Measurements from ENCODE around the gene GADD45GIP1.

Gene GADD45GIP1

GRCh38 chr19:12947702-12948611 lies 9.1 kb downstream of the GADD45GIP1 start:
- peaks cover 92% of the 10 kb centered on the region for H3K36me3 ChIP-seq
- no peaks in the 10 kb centered on the region for H3K9me3 ChIP-seq (ENCODE audit: severe bottlenecking)
- DNase-seq = no peak
- TF ChIP-seq, protein P1, sequence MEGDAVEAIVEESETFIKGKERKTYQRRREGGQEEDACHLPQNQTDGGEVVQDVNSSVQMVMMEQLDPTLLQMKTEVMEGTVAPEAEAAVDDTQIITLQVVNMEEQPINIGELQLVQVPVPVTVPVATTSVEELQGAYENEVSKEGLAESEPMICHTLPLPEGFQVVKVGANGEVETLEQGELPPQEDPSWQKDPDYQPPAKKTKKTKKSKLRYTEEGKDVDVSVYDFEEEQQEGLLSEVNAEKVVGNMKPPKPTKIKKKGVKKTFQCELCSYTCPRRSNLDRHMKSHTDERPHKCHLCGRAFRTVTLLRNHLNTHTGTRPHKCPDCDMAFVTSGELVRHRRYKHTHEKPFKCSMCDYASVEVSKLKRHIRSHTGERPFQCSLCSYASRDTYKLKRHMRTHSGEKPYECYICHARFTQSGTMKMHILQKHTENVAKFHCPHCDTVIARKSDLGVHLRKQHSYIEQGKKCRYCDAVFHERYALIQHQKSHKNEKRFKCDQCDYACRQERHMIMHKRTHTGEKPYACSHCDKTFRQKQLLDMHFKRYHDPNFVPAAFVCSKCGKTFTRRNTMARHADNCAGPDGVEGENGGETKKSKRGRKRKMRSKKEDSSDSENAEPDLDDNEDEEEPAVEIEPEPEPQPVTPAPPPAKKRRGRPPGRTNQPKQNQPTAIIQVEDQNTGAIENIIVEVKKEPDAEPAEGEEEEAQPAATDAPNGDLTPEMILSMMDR (IDR thresholded peaks at IDR 0.05; ENCODE audit: low read depth, low read length) = no peak
- H3K4me3 ChIP-seq (ENCODE audit: low read depth, low read length) = no peak overlapping the region
- no peak overlapping the region for H3K27ac ChIP-seq
- H3K27me3 ChIP-seq (ENCODE audit: insufficient read depth, low read depth, severe bottlenecking) = no peaks in the 10 kb centered on the region

- H3K27ac ChIP-seq = peak overlapping the region; percentile 96
- TF ChIP-seq, protein P1 (IDR thresholded peaks at IDR 0.05; ENCODE audit: low read depth, low read length) = no peak
- peak overlapping the region; percentile 97 for H3K4me3 ChIP-seq (ENCODE audit: low read depth, low read length)
- H3K27me3 ChIP-seq (ENCODE audit: insufficient read depth, low read depth, severe bottlenecking) = no peaks in the 10 kb centered on the region
- H3K9me3 ChIP-seq (ENCODE audit: severe bottlenecking) = no peaks in the 10 kb centered on the region
- no peak for DNase-seq
- peaks cover 92% of the 10 kb centered on the region for H3K36me3 ChIP-seq
These were observed 10.1 kb downstream of the GADD45GIP1 start for GRCh38 chr19:12946731-12947496.

GRCh38 chr19:12946092-12946721 lies 10.8 kb downstream of the GADD45GIP1 start:
- Histone ChIP-seq H3K36me3 (peaks cover 92% of the 10 kb centered on the region), H3K27ac (peak overlapping the region; percentile 96), H3K4me3 (ENCODE audit: low read depth, low read length) (peak overlapping the region; percentile 97), H3K9me3 (ENCODE audit: severe bottlenecking) (no peaks in the 10 kb centered on the region), H3K27me3 (ENCODE audit: insufficient read depth, low read depth, severe bottlenecking) (no peaks in the 10 kb centered on the region)
- DNase-seq = peak; percentile 54
- TF ChIP-seq, protein P1 (IDR thresholded peaks at IDR 0.05; ENCODE audit: low read depth, low read length) = no peak

- H3K27me3 ChIP-seq (ENCODE audit: insufficient read depth, low read depth, severe bottlenecking) = no peaks in the 10 kb centered on the region
- peak within 1 kb of the TSS; percentile 96 for H3K27ac ChIP-seq
- H3K36me3 ChIP-seq = peaks cover 92% of the 10 kb centered on the region
- TF ChIP-seq, protein P1 (IDR thresholded peaks at IDR 0.05; ENCODE audit: low read depth, low read length) = no peak
- H3K9me3 ChIP-seq (ENCODE audit: severe bottlenecking) = no peaks in the 10 kb centered on the region
- peak; percentile 97 for DNase-seq
- H3K4me3 ChIP-seq (ENCODE audit: low read depth, low read length) = peak within 1 kb of the TSS; percentile 97
These were observed 11.4 kb downstream of the GADD45GIP1 start, which contains the start of gene RAD23A for GRCh38 chr19:12945479-12946091. Gene RAD23A (plus strand): TSS chr19:12945862. CDS start chr19:12945949, 87 bp downstream.

DNA sequence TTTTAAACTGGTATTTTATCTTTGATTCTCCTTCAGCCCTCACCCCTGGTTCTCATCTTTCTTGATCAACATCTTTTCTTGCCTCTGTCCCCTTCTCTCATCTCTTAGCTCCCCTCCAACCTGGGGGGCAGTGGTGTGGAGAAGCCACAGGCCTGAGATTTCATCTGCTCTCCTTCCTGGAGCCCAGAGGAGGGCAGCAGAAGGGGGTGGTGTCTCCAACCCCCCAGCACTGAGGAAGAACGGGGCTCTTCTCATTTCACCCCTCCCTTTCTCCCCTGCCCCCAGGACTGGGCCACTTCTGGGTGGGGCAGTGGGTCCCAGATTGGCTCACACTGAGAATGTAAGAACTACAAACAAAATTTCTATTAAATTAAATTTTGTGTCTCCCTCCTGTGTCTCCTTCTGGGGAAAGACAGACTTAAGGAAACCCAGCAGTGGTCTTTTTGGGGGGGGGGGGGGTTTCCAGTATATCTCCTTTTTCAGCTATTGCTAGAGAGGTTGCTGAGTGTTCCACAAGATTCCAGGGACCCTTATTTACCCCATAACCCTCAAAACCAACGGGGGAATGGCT lies 12.8 kb downstream of the GADD45GIP1 start:
- H3K4me3 ChIP-seq (ENCODE audit: low read depth, low read length) = no peak overlapping the region
- H3K27me3 ChIP-seq (ENCODE audit: insufficient read depth, low read depth, severe bottlenecking) = no peaks in the 10 kb centered on the region
- no peak overlapping the region for H3K27ac ChIP-seq
- no peak for DNase-seq
- no peaks in the 10 kb centered on the region for H3K9me3 ChIP-seq (ENCODE audit: severe bottlenecking)
- TF ChIP-seq, protein P1 (IDR thresholded peaks at IDR 0.05; ENCODE audit: low read depth, low read length) = no peak
- peaks cover 92% of the 10 kb centered on the region for H3K36me3 ChIP-seq
